Fibroblast of villous mesenchyme (primary cell): ENCODE measurements around the gene MAP3K3. TPM values are rescaled to one million over a fixed set of nuclear protein-coding genes. Genes with fewer than 3 reads are reported as not detected.
A peak's percentile ranks its signal among the peaks of the same experiment; 100 is the strongest.

Source experiments
- DNase-seq: peaks from one replicate; pipeline ENCODE4 v3.0.0-alpha.2; 2010; ENCODE audit warnings: low read depth
- H3K4me3 ChIP-seq: 2 replicates; pipeline ENCODE4 v1.5.1; 2011; ENCODE audit warnings: low read depth, mild to moderate bottlenecking, low read length
- CTCF ChIP-seq: IDR thresholded peaks from 2 replicates; pipeline ENCODE4 v1.5.1; 2012; ENCODE audit warnings: low read depth, mild to moderate bottlenecking, low read length; ENCODE audit not compliant: insufficient read depth
- total RNA-seq: library from RNA; depleted of rRNA; stranded (reverse); fragments of >200 nt; gene quantifications from 2 replicates; pipeline ENCODE4 v1.2.3, GENCODE V29; 2012

MAP3K3 gene
- total RNA-seq, 1 donor, result 34.1 TPM

GRCh38 chr17:63647065-63647725, 25.0 kb downstream of the MAP3K3 start:
- DNase-seq, result peak; percentile 69
- TF ChIP-seq CTCF, result no peak
- H3K4me3 ChIP-seq, result no peak overlapping the region

DNA sequence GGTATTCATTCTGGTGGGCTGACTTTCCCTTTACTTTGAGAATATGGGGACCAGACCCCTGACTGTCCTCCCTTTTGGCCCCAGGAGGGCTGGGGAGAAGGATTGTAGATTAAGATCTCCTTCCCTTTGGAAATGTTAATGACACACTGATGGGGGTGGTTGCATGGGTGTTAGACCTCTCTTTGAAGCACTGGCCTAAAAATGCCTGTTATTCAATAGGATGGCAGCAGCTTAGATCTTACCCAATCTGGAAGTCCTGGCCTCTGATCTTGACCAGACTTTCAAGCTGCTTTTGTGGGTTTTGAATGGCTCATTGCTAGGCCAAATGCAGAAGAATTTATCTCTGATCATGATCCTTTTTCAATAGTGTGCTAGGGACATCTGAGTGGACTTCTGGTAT, 25.7 kb downstream of the MAP3K3 start:
- no peak overlapping the region for H3K4me3 ChIP-seq
- no peak for TF ChIP-seq CTCF
- DNase-seq, result no peak

- DNase-seq, result no peak
- no peak for TF ChIP-seq CTCF
- H3K4me3 ChIP-seq, result no peak overlapping the region
Measured at GRCh38 chr17:63649813-63650212, 27.6 kb downstream of the MAP3K3 start.

GRCh38 chr17:63652106-63652505, 29.9 kb downstream of the MAP3K3 start:
- no peak for DNase-seq
- no peak overlapping the region for H3K4me3 ChIP-seq
- no peak for TF ChIP-seq CTCF

DNA sequence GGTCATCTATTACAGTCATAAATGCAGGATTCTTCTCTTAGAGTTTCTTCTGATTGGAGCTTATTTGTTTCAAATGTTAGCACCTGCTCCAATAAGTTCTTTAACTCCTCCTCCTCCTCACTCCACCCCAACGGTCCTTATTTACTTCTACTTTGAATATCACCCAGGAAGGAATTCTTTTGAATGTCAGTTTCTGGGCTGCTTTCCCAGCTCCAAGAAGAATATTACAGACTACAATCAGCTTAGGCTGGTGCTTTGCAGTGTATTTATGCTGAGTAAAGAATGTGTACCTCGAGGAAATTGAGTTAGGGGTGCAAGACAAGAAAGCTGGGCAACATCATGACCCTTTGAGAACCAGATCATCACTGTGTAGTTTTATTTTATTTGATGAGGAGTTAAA, 30.8 kb downstream of the MAP3K3 start:
- TF ChIP-seq CTCF, result no peak
- peak; percentile 10 for DNase-seq
- no peak overlapping the region for H3K4me3 ChIP-seq

DNA sequence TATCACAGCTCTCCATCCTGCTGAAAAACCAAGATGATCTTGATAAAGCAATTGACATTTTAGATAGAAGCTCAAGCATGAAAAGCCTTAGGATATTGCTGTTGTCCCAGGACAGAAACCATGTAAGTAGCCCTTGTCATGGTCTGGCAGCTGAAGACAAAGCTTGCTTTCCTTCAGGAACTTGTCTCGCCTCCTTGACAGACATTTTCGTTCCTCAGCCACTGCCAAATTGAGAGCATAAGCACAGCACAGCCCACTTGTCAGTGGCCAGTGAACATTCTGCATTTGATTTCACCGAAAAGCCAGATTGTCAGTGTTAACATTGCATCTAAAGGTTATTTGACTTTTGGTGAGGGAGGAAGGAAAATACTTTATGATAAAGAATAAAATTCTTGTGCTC, 35.6 kb downstream of the MAP3K3 start:
- no peak for TF ChIP-seq CTCF
- no peak for DNase-seq
- no peak overlapping the region for H3K4me3 ChIP-seq

DNA sequence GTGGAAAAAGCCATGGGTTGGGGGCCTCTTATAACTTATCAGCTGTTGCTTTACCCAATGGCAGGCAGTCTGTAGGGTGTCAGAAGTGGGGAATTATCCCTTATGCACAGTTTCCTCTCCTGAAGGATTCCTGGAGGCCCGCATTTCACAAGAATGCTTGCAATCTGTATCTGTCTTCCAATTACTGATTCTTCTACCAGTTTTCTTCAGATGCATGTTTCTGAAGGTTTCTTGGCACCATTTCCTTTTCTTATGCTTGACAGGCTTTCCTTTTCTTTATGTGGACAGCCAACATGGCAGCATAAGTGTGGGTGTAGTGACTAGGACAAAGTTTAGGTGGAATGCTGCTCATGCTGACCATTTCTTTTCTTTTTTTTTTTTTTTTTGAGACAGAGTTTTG, 36.1 kb downstream of the MAP3K3 start:
- DNase-seq, result no peak
- no peak overlapping the region for H3K4me3 ChIP-seq
- no peak for TF ChIP-seq CTCF
